B cell (primary cell): ENCODE data around the gene GPR162. TPM values are rescaled to one million over a fixed set of nuclear protein-coding genes. Genes with fewer than 3 reads are reported as not detected.
A peak's percentile ranks its signal among the peaks of the same experiment; 100 is the strongest.

Experiments used
- ATAC-seq: fragments of 200-7000 bp; cut with Tn5 transposase; one replicate; pipeline ENCODE4 v1.10.0; 2021; ENCODE audit warnings: low read depth, mild to moderate bottlenecking, moderate number of reproducible peaks, moderate library complexity
- CTCF ChIA-PET: fragments of 350-600 bp; sonication (Branson Sonifier 250); formaldehyde crosslinking; loops from one replicate; lab custom pipeline; 2021; ENCODE audit warnings: antibody characterized with exemption, inconsistent platforms; lab: Charles Lee
- POLR2A ChIA-PET: fragments of 350-600 bp; sonication (Branson Sonifier 250); formaldehyde crosslinking; loops from one replicate; lab custom pipeline; 2021; ENCODE audit warnings: antibody characterized with exemption; lab: Charles Lee
- DNase-seq: peaks from one replicate; pipeline ENCODE4 v3.0.0; 2013
- H2AFZ ChIP-seq: 2 replicates; pipeline ENCODE4 v1.6.1; 2012; ENCODE audit warnings: mild to moderate bottlenecking, low read depth, low read length; ENCODE audit not compliant: insufficient read depth, poor library complexity, severe bottlenecking
- H3K27ac ChIP-seq, 2 donors: 1 replicate in 1 of 2; 2 replicates in 1 of 2; pipeline ENCODE4 v1.5.1; 2012 to 2013; ENCODE audit warnings: low read length in 2 of 2, mild to moderate bottlenecking in 2 of 2, moderate library complexity in 1 of 2
- H3K27me3 ChIP-seq, 4 experiments: fragments of 200-600 bp in 1 of 4; sonication (generic) in 1 of 4; replicated peaks in 1 of 4; 1 replicate in 2 of 4; 2 replicates in 2 of 4; pipeline versions ENCODE4 v1.6.1 to v1.7.0; 2013 to 2016; ENCODE audit warnings: low read length in 3 of 4, mild to moderate bottlenecking in 2 of 4, mixed read lengths in 1 of 4, moderate library complexity in 1 of 4; ENCODE audit not compliant: insufficient read depth in 4 of 4, control insufficient read depth in 3 of 4; ENCODE audit errors: control extremely low read depth in 1 of 4
- H3K36me3 ChIP-seq, 2 experiments: replicated peaks in 1 of 2; 1 replicate in 1 of 2; 2 replicates in 1 of 2; pipeline versions ENCODE4 v1.6.1 to v1.7.1; 2013; ENCODE audit warnings: low read length in 1 of 2; ENCODE audit not compliant: insufficient read depth in 2 of 2, control insufficient read depth in 1 of 2; ENCODE audit errors: control extremely low read depth in 1 of 2, extremely low read depth in 1 of 2
- H3K4me1 ChIP-seq, 2 donors: fragments of 200-600 bp in 1 of 2; sonication (generic) in 1 of 2; 1 replicate in 1 of 2; 2 replicates in 1 of 2; pipeline versions ENCODE4 v1.5.1 to v1.6.1; 2013 to 2017; ENCODE audit warnings: low read length in 2 of 2; ENCODE audit not compliant: control insufficient read depth in 2 of 2, insufficient read depth in 2 of 2
- H3K4me2 ChIP-seq: replicated peaks from 2 replicates; pipeline ENCODE3; 2012; ENCODE audit warnings: mild to moderate bottlenecking, low read depth, low read length; ENCODE audit not compliant: poor library complexity, severe bottlenecking
- H3K4me3 ChIP-seq, 5 experiments: fragments of 200-600 bp in 1 of 5; sonication (generic) in 1 of 5; 1 replicate in 3 of 5; 2 replicates in 2 of 5; pipeline versions ENCODE4 v1.5.1 to v1.7.0; 2011 to 2016; ENCODE audit warnings: low read length in 4 of 5, mild to moderate bottlenecking in 4 of 5, low read depth in 2 of 5, control low read depth in 1 of 5, moderate library complexity in 1 of 5; ENCODE audit not compliant: insufficient read depth in 1 of 5; ENCODE audit errors: control extremely low read depth in 1 of 5, extremely low read depth in 1 of 5
- H3K79me2 ChIP-seq: fragments of 200-600 bp; sonication (generic); one replicate; pipeline ENCODE4 v1.6.0; 2016; ENCODE audit warnings: low read length; ENCODE audit not compliant: control insufficient read depth, insufficient read depth
- H3K9ac ChIP-seq: fragments of 200-600 bp; sonication (generic); 2 replicates; pipeline ENCODE4 v1.6.1; 2017; ENCODE audit warnings: mild to moderate bottlenecking, low read length, moderate library complexity
- H3K9me3 ChIP-seq, 3 donors: one replicate each; pipeline versions ENCODE4 v1.6.1 to v1.7.1; 2013; ENCODE audit warnings: low read length in 2 of 3; ENCODE audit not compliant: control insufficient read depth in 2 of 3, insufficient read depth in 1 of 3; ENCODE audit errors: control extremely low read depth in 1 of 3
- H4K20me1 ChIP-seq: 2 replicates; pipeline ENCODE4 v1.6.0; 2012; ENCODE audit warnings: mild to moderate bottlenecking, low read length; ENCODE audit not compliant: insufficient read depth, control insufficient read depth, poor library complexity, severe bottlenecking
- H3K27ac Mint-ChIP-seq: one replicate; pipeline ENCODE4 v1.8.0; 2021; ENCODE audit warnings: mixed read lengths
- H3K27me3 Mint-ChIP-seq: one replicate; pipeline ENCODE4 v1.8.0; 2021; ENCODE audit warnings: mixed read lengths
- H3K4me1 Mint-ChIP-seq: one replicate; pipeline ENCODE4 v1.8.0; 2021; ENCODE audit warnings: mixed read lengths
- H3K4me3 Mint-ChIP-seq: one replicate; pipeline ENCODE4 v1.8.0; 2021; ENCODE audit warnings: mixed read lengths
- H3K9me3 Mint-ChIP-seq: one replicate; pipeline ENCODE4 v1.8.0; 2022; ENCODE audit warnings: mixed read lengths; ENCODE audit not compliant: insufficient read depth
- EZH2 ChIP-seq: IDR thresholded peaks from 2 replicates; pipeline ENCODE4 v1.6.1; 2012; ENCODE audit warnings: borderline replicate concordance, low read depth, mild to moderate bottlenecking, moderate library complexity, low read length; ENCODE audit not compliant: insufficient read depth, poor library complexity, severe bottlenecking
- WGBS: methylation state at CpG from one replicate; pipeline ENCODE4 v1.1.5; 2013; ENCODE audit warnings: missing lambda C conversion rate; ENCODE audit not compliant: insufficient coverage; 5-methylcytosine and 5-hydroxymethylcytosine counted together
- intact Hi-C: fragments of 100-400 bp; cut with micrococcal nuclease; formaldehyde crosslinking; loops from one replicate; pipeline ENCODE4 v1.10.0; 2022
- polyA plus RNA-seq: library from polyadenylated mRNA; depleted of rRNA; stranded (reverse); fragments of >200 nt; gene quantifications from 2 replicates; pipeline ENCODE4 v1.2.3, GENCODE V29; 2012
- total RNA-seq, 2 donors: library from RNA; stranded (reverse); fragments of 120-200 nt in 1 of 2; gene quantifications; 1 replicate in 1 of 2; 2 replicates in 1 of 2; pipeline versions ENCODE4 v1.2.3 to v1.2.4, GENCODE V29; 2013 to 2022
- TF ChIP-seq, protein P1 (sequence below): fragments of 200-600 bp; IDR thresholded peaks from one replicate; pipeline ENCODE4 v1.8.0; 2022; ENCODE audit warnings: antibody characterized with exemption, mild to moderate bottlenecking

Gene GPR162
- total and polyA plus RNA-seq, 2 donors (not counting 1 experiment from before 2014, with no cell fraction given) = 0.54 TPM; not detected in 1

DNA sequence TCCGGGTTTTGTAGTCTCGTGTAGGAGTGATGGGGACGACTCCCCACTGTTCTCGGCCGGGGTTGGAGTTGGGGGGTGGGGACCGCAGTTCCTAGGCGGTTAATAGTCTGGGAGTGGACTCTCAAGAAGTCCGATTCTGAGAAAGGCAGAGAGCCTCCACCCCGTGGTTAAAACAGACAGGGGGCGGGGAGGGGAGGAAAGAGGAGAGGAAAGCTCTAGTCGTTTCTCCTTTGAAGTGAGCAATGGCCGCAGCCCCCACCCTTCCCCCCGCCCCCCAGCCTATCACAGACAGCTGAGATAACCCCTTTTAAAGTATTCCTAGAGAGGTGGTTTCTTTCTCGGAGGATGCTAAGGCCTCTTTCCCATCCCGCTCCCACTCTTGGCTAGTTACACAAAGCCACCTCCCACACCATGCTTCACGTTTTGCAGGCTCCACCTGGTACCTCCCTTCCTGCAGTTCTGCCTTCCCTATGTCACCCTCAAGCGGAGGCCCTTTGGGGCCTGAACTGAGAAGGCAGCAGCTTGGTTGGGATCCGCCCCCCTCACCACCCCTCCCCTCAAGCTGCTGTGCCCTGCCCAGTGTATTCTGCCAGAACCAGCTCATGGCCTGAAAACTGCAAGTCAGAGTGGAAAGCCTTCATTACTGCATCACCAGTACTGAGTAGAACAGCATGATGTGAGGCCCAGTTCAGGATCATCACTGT lies 31.2 kb downstream of the GPR162 start:
- no peak for ATAC-seq
- Mint-ChIP-seq H3K27ac (peak overlapping the region; percentile 93), H3K4me1 (peaks cover 23% of the 10 kb centered on the region), H3K4me3 (peak overlapping the region; percentile 92), H3K27me3 (no peaks in the 10 kb centered on the region), H3K9me3 (no peaks in the 10 kb centered on the region)
- Histone ChIP-seq H4K20me1 (peaks cover 5% of the 10 kb centered on the region), H3K4me3 (peak overlapping the region; percentile 11 to 92 (median 85)), H3K9me3 (no peaks in the 10 kb centered on the region), H3K79me2 (peaks cover 46% of the 10 kb centered on the region), H3K27ac (peak overlapping the region; percentile 37 to 56), H3K4me2 (peak overlapping the region; percentile 87), H3K9ac (peak overlapping the region; percentile 87), H3K4me1 (peaks cover 6 to 23% of the 10 kb centered on the region in 2 donors), H3K27me3 (no peaks in the 10 kb centered on the region), H2AFZ (peak overlapping the region; percentile 80), H3K36me3 (peaks cover 0 to 32% of the 10 kb centered on the region in 2 experiments)
- DNase-seq = no peak
- WGBS = 0% methylated on average over 10 of the region's 18 CpGs
- CTCF ChIA-PET = interaction anchor here (0.6 to 6.7 kb wide), 12 partner anchors 16 to 260 kb away, joined by 3 to 136 read pairs (median 5); partner anchors contain the start of genes COPS7A, MLF2, SPSB2 and TPI1
- intact Hi-C loops = loop anchor here (1.0 to 5.0 kb wide), 10 partner anchors 14 to 296 kb away; partner anchors contain the start of genes CHD4, COPS7A, IFFO1 and LPCAT3
- POLR2A ChIA-PET = interaction anchor here (0.6 to 5.3 kb wide), 18 partner anchors 9 to 383 kb away, joined by 3 to 49 read pairs (median 6); partner anchors contain the start of genes COPS7A, LPCAT3, LRRC23 and MLF2
- TF ChIP-seq, protein P1, sequence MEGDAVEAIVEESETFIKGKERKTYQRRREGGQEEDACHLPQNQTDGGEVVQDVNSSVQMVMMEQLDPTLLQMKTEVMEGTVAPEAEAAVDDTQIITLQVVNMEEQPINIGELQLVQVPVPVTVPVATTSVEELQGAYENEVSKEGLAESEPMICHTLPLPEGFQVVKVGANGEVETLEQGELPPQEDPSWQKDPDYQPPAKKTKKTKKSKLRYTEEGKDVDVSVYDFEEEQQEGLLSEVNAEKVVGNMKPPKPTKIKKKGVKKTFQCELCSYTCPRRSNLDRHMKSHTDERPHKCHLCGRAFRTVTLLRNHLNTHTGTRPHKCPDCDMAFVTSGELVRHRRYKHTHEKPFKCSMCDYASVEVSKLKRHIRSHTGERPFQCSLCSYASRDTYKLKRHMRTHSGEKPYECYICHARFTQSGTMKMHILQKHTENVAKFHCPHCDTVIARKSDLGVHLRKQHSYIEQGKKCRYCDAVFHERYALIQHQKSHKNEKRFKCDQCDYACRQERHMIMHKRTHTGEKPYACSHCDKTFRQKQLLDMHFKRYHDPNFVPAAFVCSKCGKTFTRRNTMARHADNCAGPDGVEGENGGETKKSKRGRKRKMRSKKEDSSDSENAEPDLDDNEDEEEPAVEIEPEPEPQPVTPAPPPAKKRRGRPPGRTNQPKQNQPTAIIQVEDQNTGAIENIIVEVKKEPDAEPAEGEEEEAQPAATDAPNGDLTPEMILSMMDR = no peak
- TF ChIP-seq EZH2 = no peak
